ENCODE results near the gene ABCG1.

The ABCG1 gene

GRCh38 chr21:42298657-42299056 is 79.7 kb downstream of the ABCG1 start:
- TF ChIP-seq, protein P1, sequence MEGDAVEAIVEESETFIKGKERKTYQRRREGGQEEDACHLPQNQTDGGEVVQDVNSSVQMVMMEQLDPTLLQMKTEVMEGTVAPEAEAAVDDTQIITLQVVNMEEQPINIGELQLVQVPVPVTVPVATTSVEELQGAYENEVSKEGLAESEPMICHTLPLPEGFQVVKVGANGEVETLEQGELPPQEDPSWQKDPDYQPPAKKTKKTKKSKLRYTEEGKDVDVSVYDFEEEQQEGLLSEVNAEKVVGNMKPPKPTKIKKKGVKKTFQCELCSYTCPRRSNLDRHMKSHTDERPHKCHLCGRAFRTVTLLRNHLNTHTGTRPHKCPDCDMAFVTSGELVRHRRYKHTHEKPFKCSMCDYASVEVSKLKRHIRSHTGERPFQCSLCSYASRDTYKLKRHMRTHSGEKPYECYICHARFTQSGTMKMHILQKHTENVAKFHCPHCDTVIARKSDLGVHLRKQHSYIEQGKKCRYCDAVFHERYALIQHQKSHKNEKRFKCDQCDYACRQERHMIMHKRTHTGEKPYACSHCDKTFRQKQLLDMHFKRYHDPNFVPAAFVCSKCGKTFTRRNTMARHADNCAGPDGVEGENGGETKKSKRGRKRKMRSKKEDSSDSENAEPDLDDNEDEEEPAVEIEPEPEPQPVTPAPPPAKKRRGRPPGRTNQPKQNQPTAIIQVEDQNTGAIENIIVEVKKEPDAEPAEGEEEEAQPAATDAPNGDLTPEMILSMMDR (IDR thresholded peaks at IDR 0.05; ENCODE audit: low read depth, low read length), result no peak
- H3K4me3 ChIP-seq (ENCODE audit: low read depth, low read length), result no peak overlapping the region
- in situ Hi-C loops (cut with HindIII; ENCODE audit: low sequenced_read_pairs), result no loop called here
- DNase-seq (ENCODE audit: low read depth, low spot score), result no peak

DNA sequence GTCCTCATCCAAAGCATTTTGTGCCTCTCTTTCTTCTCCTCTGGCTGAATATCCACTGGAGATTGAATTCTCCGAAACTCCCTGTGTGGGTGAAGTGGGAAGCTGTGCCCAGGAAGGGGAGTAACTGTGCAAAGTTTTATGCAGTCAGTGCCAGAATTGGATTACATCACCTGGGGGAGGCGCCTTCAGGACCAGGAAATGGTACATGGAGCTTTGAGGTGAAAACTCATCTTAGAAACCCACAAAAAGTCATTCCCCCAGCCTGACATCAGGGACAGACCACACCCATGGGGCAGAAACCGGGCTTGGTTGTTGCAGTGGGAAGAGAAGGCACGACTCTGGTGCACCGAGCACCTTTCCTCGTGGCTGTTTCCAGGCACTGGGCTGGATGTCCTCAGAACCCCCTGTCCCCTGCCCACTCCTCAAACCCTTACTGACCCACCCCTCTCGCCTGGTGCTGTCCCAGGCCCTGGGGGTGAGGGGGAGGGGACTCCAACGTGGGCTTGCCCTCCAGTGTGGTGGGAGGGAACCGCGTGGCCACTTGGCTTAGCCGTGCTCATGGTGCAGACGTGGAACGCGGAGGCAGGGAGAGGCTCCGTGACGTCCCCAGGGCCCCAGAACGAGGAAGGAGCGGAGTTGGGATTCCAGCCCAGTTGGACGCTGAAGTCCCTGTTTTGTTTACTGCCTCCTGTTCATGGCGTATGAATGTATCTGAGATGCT is 80.5 kb downstream of the ABCG1 start:
- in situ Hi-C loops (cut with HindIII; ENCODE audit: low sequenced_read_pairs), result no loop called here
- TF ChIP-seq, protein P1 (IDR thresholded peaks at IDR 0.05; ENCODE audit: low read depth, low read length), result no peak
- no peak for DNase-seq (ENCODE audit: low read depth, low spot score)
- no peak overlapping the region for H3K4me3 ChIP-seq (ENCODE audit: low read depth, low read length)

GRCh38 chr21:42300045-42300583 is 81.2 kb downstream of the ABCG1 start:
- TF ChIP-seq, protein P1 (IDR thresholded peaks at IDR 0.05; ENCODE audit: low read depth, low read length), result no peak
- in situ Hi-C loops (cut with HindIII; ENCODE audit: low sequenced_read_pairs), result no loop called here
- no peak for DNase-seq (ENCODE audit: low read depth, low spot score)
- H3K4me3 ChIP-seq (ENCODE audit: low read depth, low read length), result no peak overlapping the region

- TF ChIP-seq, protein P1 (IDR thresholded peaks at IDR 0.05; ENCODE audit: low read depth, low read length), result no peak
- no peak overlapping the region for H3K4me3 ChIP-seq (ENCODE audit: low read depth, low read length)
- in situ Hi-C loops (cut with HindIII; ENCODE audit: low sequenced_read_pairs), result no loop called here
- no peak for DNase-seq (ENCODE audit: low read depth, low spot score)
These were observed 82.0 kb downstream of the ABCG1 start for GRCh38 chr21:42300956-42301355.

- in situ Hi-C loops (cut with HindIII; ENCODE audit: low sequenced_read_pairs), result no loop called here
- no peak overlapping the region for H3K4me3 ChIP-seq (ENCODE audit: low read depth, low read length)
- DNase-seq (ENCODE audit: low read depth, low spot score), result no peak
- TF ChIP-seq, protein P1 (IDR thresholded peaks at IDR 0.05; ENCODE audit: low read depth, low read length), result no peak
These were observed 82.6 kb downstream of the ABCG1 start for GRCh38 chr21:42301371-42302075.

GRCh38 chr21:42302076-42302650 is 83.2 kb downstream of the ABCG1 start:
- no peak for DNase-seq (ENCODE audit: low read depth, low spot score)
- H3K4me3 ChIP-seq (ENCODE audit: low read depth, low read length), result no peak overlapping the region
- TF ChIP-seq, protein P1 (IDR thresholded peaks at IDR 0.05; ENCODE audit: low read depth, low read length), result no peak
- in situ Hi-C loops (cut with HindIII; ENCODE audit: low sequenced_read_pairs), result no loop called here
